Esophagus muscularis mucosa (tissue), 4 donors: Measurements from ENCODE around the gene CACNA2D3. TPM values are rescaled to one million over a fixed set of nuclear protein-coding genes. Genes with fewer than 3 reads are reported as not detected.
"Not testable (repeated sequence)": the region's sequence is repeated elsewhere in the genome, so short reads cannot be mapped to it uniquely, and the experiment has no call there.

ENCODE experiments used
- DNase-seq: peaks from one replicate; pipeline ENCODE4 v3.0.0-alpha.2; 2017; ENCODE audit errors: extremely low spot score
- H3K27ac ChIP-seq, 4 donors: fragments of 200-600 bp; sonication (generic); replicated peaks in 1 of 4; 1 replicate in 3 of 4; 2 replicates in 1 of 4; pipeline ENCODE4 v1.5.1; 2016 to 2019; ENCODE audit warnings: mild to moderate bottlenecking in 1 of 4
- H3K27me3 ChIP-seq, 4 donors: fragments of 200-600 bp; sonication (generic); one replicate each; pipeline versions ENCODE4 v1.5.1 to v1.6.0; 2016 to 2019
- H3K36me3 ChIP-seq, 4 donors: fragments of 200-600 bp; sonication (generic); one replicate each; pipeline ENCODE4 v1.5.1; 2016 to 2019
- H3K4me1 ChIP-seq, 4 donors: fragments of 200-600 bp; sonication (generic); one replicate each; pipeline ENCODE4 v1.5.1; 2016 to 2019
- H3K4me3 ChIP-seq, 4 donors: fragments of 200-600 bp; sonication (generic); 1 replicate in 2 of 4; 2 replicates in 2 of 4; pipeline ENCODE4 v1.5.1; 2016 to 2019; ENCODE audit warnings: mild to moderate bottlenecking in 4 of 4, moderate library complexity in 1 of 4
- H3K9me3 ChIP-seq, 4 donors: fragments of 200-600 bp; sonication (generic); 1 replicate in 3 of 4; 2 replicates in 1 of 4; pipeline ENCODE4 v1.5.1; 2016 to 2019
- CTCF ChIP-seq, 3 experiments: fragments of 200-600 bp in 2 of 3; fragments of 450-650 bp in 1 of 3; sonication (generic) in 2 of 3; IDR thresholded peaks; one replicate each; pipeline ENCODE4 v1.5.1; 2017 to 2019; ENCODE audit warnings: antibody characterized with exemption in 3 of 3, mild to moderate bottlenecking in 2 of 3, moderate library complexity in 1 of 3
- EP300 ChIP-seq: sonication (generic); formaldehyde crosslinking; IDR thresholded peaks from one replicate; pipeline ENCODE4 v1.6.1; 2017; ENCODE audit warnings: antibody characterized with exemption
- POLR2A ChIP-seq: fragments of 450-650 bp; IDR thresholded peaks from one replicate; pipeline ENCODE4 v1.6.1; 2017; ENCODE audit warnings: antibody characterized with exemption, moderate library complexity, mild to moderate bottlenecking, low read depth
- POLR2AphosphoS5 ChIP-seq, 2 donors: sonication (generic); formaldehyde crosslinking; IDR thresholded peaks; one replicate each; pipeline ENCODE4 v1.6.1; 2017; ENCODE audit warnings: antibody characterized with exemption in 2 of 2
- WGBS: methylation state at CpG from one replicate; pipeline ENCODE4 v1.1.5; 2018; 5-methylcytosine and 5-hydroxymethylcytosine counted together
- intact Hi-C: fragments of 100-400 bp; cut with DNase I; formaldehyde crosslinking; loops from one replicate; pipeline ENCODE4 v1.15.1; 2023
- total RNA-seq, 4 donors: library from RNA; depleted of rRNA; stranded (reverse); fragments of >200 nt; gene quantifications; one replicate each; pipeline versions ENCODE4 v1.1.0 to v1.2.1, GENCODE V29; 2016

Gene CACNA2D3
- total RNA-seq, 4 donors from 2014 or later: 2.5 to 6.3 (median 3.9) TPM

GRCh38 chr3:54094926-54095325 lies 27.4 kb upstream of the CACNA2D3 start:
- H3K27ac ChIP-seq: no peak overlapping the region
- H3K36me3 ChIP-seq: no peaks in the 10 kb centered on the region
- 77% methylated on average over 3 of the region's 3 CpGs for WGBS
- intact Hi-C loops: no loop called here
- H3K4me3 ChIP-seq: no peak overlapping the region
- H3K9me3 ChIP-seq: no peaks in the 10 kb centered on the region
- H3K27me3 ChIP-seq: peaks cover 0 to 9% (median 0%) of the 10 kb centered on the region in 4 donors
- no peak for TF ChIP-seq EP300
- TF ChIP-seq CTCF (IDR thresholded peaks at IDR 0.05): no peak
- TF ChIP-seq POLR2A: no peak
- no peak for TF ChIP-seq POLR2AphosphoS5 (IDR thresholded peaks at IDR 0.05)
- H3K4me1 ChIP-seq: no peaks in the 10 kb centered on the region
- DNase-seq: peak; percentile 75

GRCh38 chr3:54099381-54099780 lies 23.0 kb upstream of the CACNA2D3 start:
- no peaks in the 10 kb centered on the region for H3K4me1 ChIP-seq
- no peaks in the 10 kb centered on the region for H3K27me3 ChIP-seq
- intact Hi-C loops: no loop called here
- 77% methylated on average over 1 of the region's 1 CpG for WGBS
- H3K4me3 ChIP-seq: no peak overlapping the region
- no peak for TF ChIP-seq EP300
- TF ChIP-seq POLR2A: no peak
- TF ChIP-seq POLR2AphosphoS5 (IDR thresholded peaks at IDR 0.05): no peak
- no peak for TF ChIP-seq CTCF (IDR thresholded peaks at IDR 0.05)
- H3K36me3 ChIP-seq: no peaks in the 10 kb centered on the region
- H3K9me3 ChIP-seq: no peaks in the 10 kb centered on the region
- no peak for DNase-seq
- H3K27ac ChIP-seq: no peak overlapping the region

- no peak for DNase-seq
- no peak overlapping the region for H3K27ac ChIP-seq
- no peaks in the 10 kb centered on the region for H3K27me3 ChIP-seq
- no peaks in the 10 kb centered on the region for H3K4me1 ChIP-seq
- intact Hi-C loops: no loop called here
- no peaks in the 10 kb centered on the region for H3K36me3 ChIP-seq
- 74% methylated on average over 9 of the region's 11 CpGs for WGBS
- H3K4me3 ChIP-seq: no peak overlapping the region
- no peak for TF ChIP-seq POLR2A
- no peak for TF ChIP-seq CTCF (IDR thresholded peaks at IDR 0.05)
- TF ChIP-seq EP300: no peak
- no peak for TF ChIP-seq POLR2AphosphoS5 (IDR thresholded peaks at IDR 0.05)
- H3K9me3 ChIP-seq: peaks cover 0 to 12% (median 6%) of the 10 kb centered on the region in 4 donors
Observed at GRCh38 chr3:54104084-54104483, 18.3 kb upstream of the CACNA2D3 start.

GRCh38 chr3:54116129-54116528 lies 6.2 kb upstream of the CACNA2D3 start:
- DNase-seq, intact Hi-C loops, H3K27ac ChIP-seq, H3K9me3 ChIP-seq, H3K36me3 ChIP-seq, H3K4me3 ChIP-seq: not testable (repeated sequence)
- 91% methylated on average over 4 of the region's 4 CpGs for WGBS
- peaks cover 7 to 12% (median 9%) of the 10 kb centered on the region in 4 donors for H3K4me1 ChIP-seq
- peaks cover 0 to 42% (median 5%) of the 10 kb centered on the region in 4 donors for H3K27me3 ChIP-seq

GRCh38 chr3:54120657-54121413 lies 1.5 kb upstream of the CACNA2D3 start:
- H3K4me1 ChIP-seq: peaks cover 7 to 38% (median 33%) of the 10 kb centered on the region in 4 donors
- intact Hi-C loops: no loop called here
- H3K9me3 ChIP-seq: peaks cover 0 to 7% (median 0%) of the 10 kb centered on the region in 4 donors
- peak overlapping the region in 1 of 4 donors; percentile 71 for H3K27ac ChIP-seq
- DNase-seq: peak; percentile 80
- TF ChIP-seq CTCF (IDR thresholded peaks at IDR 0.05) (no peak), EP300 (no peak), POLR2A (no peak), POLR2AphosphoS5 (IDR thresholded peaks at IDR 0.05) (no peak)
- WGBS: 11% methylated on average over 17 of the region's 45 CpGs
- H3K36me3 ChIP-seq: no peaks in the 10 kb centered on the region
- peak overlapping the region; percentile 66 to 74 (median 70) for H3K4me3 ChIP-seq
- peaks cover 0 to 52% (median 5%) of the 10 kb centered on the region in 4 donors for H3K27me3 ChIP-seq
